Endothelial cell of umbilical vein (primary cell): ENCODE measurements around the gene ENKUR. TPM values are rescaled to one million over a fixed set of nuclear protein-coding genes. Genes with fewer than 3 reads are reported as not detected.

Experiments used
- BruUV-seq: library from RNA; stranded (reverse); fragments of 400-500 nt; replicated peaks from 2 replicates; lab custom pipeline; 2021; lab: Mats Ljungman, UMichigan
- CTCF ChIA-PET: fragments of 300-600, 350-600 bp; sonication (Branson Sonifier 250); formaldehyde crosslinking; loops from one replicate; lab custom pipeline; 2021; ENCODE audit warnings: antibody characterized with exemption, inconsistent platforms; lab: Charles Lee
- POLR2A ChIA-PET: fragments of 300-600, 350-600 bp; sonication (Branson Sonifier 250); formaldehyde crosslinking; loops from one replicate; lab custom pipeline; 2021; ENCODE audit warnings: antibody characterized with exemption, inconsistent platforms; lab: Charles Lee
- DNase-seq: peaks from one replicate; pipeline ENCODE4 v3.0.0-alpha.2; 2011; ENCODE audit warnings: low read depth, low spot score
- FAIRE-seq: peaks from 2 replicates; lab custom pipeline; 2011; peaks lifted over from hg19 to GRCh38; lab: Jason Lieb, UNC
- H2AFZ ChIP-seq: 2 replicates; pipeline ENCODE4 v1.6.0; 2012; ENCODE audit warnings: low read depth, low read length, control low read depth, inconsistent platforms
- H3K27ac ChIP-seq: 2 replicates; pipeline ENCODE4 v1.5.1; 2011; ENCODE audit warnings: low read depth, mild to moderate bottlenecking, control low read depth, low read length, moderate library complexity; ENCODE audit not compliant: insufficient read depth
- H3K27me3 ChIP-seq, 2 experiments: 2 replicates each; pipeline versions ENCODE4 v1.6.0 to v1.6.1; 2011; ENCODE audit warnings: low read length in 2 of 2, mixed read lengths in 1 of 2; ENCODE audit not compliant: control insufficient read depth in 2 of 2, insufficient read depth in 2 of 2
- H3K36me3 ChIP-seq, 2 experiments: 2 replicates in 1 of 2; 3 replicates in 1 of 2; pipeline ENCODE4 v1.5.1; 2011; ENCODE audit warnings: low read length in 2 of 2, mild to moderate bottlenecking in 1 of 2, moderate library complexity in 1 of 2; ENCODE audit not compliant: control insufficient read depth in 2 of 2, insufficient read depth in 2 of 2; ENCODE audit errors: extremely low read depth in 1 of 2
- H3K4me1 ChIP-seq: 3 replicates; pipeline ENCODE4 v1.5.1; 2011; ENCODE audit warnings: mild to moderate bottlenecking, low read length; ENCODE audit not compliant: control insufficient read depth, insufficient read depth; ENCODE audit errors: extremely low read depth
- H3K4me2 ChIP-seq: 2 replicates; pipeline ENCODE4 v1.6.1; 2011; ENCODE audit warnings: low read length, control low read depth, mixed read lengths; ENCODE audit not compliant: insufficient read depth
- H3K4me3 ChIP-seq, 3 experiments: fragments of 200-600 bp in 1 of 3; sonication (generic), shearing (Covaris generic) in 1 of 3; replicated peaks in 1 of 3; 2 replicates each; pipeline ENCODE4 v1.5.1; 2011 to 2016; ENCODE audit warnings: control low read depth in 3 of 3, low read length in 3 of 3, mild to moderate bottlenecking in 2 of 3, inconsistent platforms in 1 of 3, low read depth in 1 of 3, moderate library complexity in 1 of 3; ENCODE audit not compliant: insufficient read depth in 1 of 3
- H3K79me2 ChIP-seq: 2 replicates; pipeline ENCODE4 v1.6.0; 2012; ENCODE audit warnings: low read length, inconsistent platforms; ENCODE audit not compliant: control insufficient read depth, insufficient read depth
- H3K9ac ChIP-seq: replicated peaks from 2 replicates; pipeline ENCODE3; 2011; ENCODE audit warnings: low read length, control low read depth; ENCODE audit not compliant: insufficient read depth; ENCODE audit errors: extremely low read depth
- H3K9me1 ChIP-seq: replicated peaks from 3 replicates; pipeline ENCODE4 v1.6.0; 2011; ENCODE audit warnings: mild to moderate bottlenecking, low read length; ENCODE audit not compliant: control insufficient read depth, insufficient read depth; ENCODE audit errors: extremely low read depth
- H3K9me3 ChIP-seq: replicated peaks from 2 replicates; pipeline ENCODE4 v1.5.1; 2012; ENCODE audit warnings: low read length, inconsistent platforms; ENCODE audit not compliant: control insufficient read depth, insufficient read depth
- H4K20me1 ChIP-seq: replicated peaks from 2 replicates; pipeline ENCODE3; 2011; ENCODE audit warnings: mild to moderate bottlenecking, low read length; ENCODE audit not compliant: control insufficient read depth, insufficient read depth; ENCODE audit errors: extremely low read depth
- CTCF ChIP-seq, 2 donors: IDR thresholded peaks; 1 replicate in 1 of 2; 2 replicates in 1 of 2; pipeline ENCODE4 v1.5.1; 2011; ENCODE audit warnings: low read length in 2 of 2, mild to moderate bottlenecking in 2 of 2, moderate library complexity in 2 of 2, control low read depth in 1 of 2, inconsistent platforms in 1 of 2, low read depth in 1 of 2; ENCODE audit not compliant: insufficient read depth in 1 of 2; ENCODE audit errors: extremely low read depth in 1 of 2
- EZH2 ChIP-seq: IDR thresholded peaks from 2 replicates; pipeline ENCODE4 v1.6.1; 2012; ENCODE audit warnings: borderline replicate concordance, low read depth, mild to moderate bottlenecking, moderate library complexity, low read length, inconsistent platforms; ENCODE audit not compliant: severe bottlenecking
- FOS ChIP-seq: IDR thresholded peaks from 2 replicates; pipeline ENCODE4 v1.6.1; 2011; ENCODE audit warnings: mild to moderate bottlenecking, low read length, moderate library complexity, borderline replicate concordance; ENCODE audit not compliant: insufficient read depth
- GATA2 ChIP-seq: IDR thresholded peaks from 2 replicates; pipeline ENCODE4 v1.7.0; 2011; ENCODE audit warnings: low read depth, mild to moderate bottlenecking, moderate library complexity, mixed read lengths, low read length; ENCODE audit not compliant: insufficient read length, insufficient read depth
- JUN ChIP-seq: IDR thresholded peaks from 2 replicates; pipeline ENCODE4 v1.6.1; 2011; ENCODE audit warnings: borderline replicate concordance, low read depth; ENCODE audit not compliant: insufficient read length, insufficient read depth
- POLR2AphosphoS5 ChIP-seq: IDR thresholded peaks from 2 replicates; pipeline ENCODE4 v1.6.1; 2012; ENCODE audit warnings: low read depth, mild to moderate bottlenecking, control low read depth, low read length, moderate library complexity; ENCODE audit not compliant: insufficient read depth
- dilution Hi-C: fragments of 300-500 bp; cut with MboI; formaldehyde crosslinking; loops from one replicate; pipeline ENCODE4 v1.15.0; 2019; ENCODE audit warnings: low sequenced_read_pairs; ENCODE audit not compliant: extremely low pct_ligation_motif_present
- intact Hi-C: fragments of 100-400 bp; cut with micrococcal nuclease; formaldehyde crosslinking; loops from one replicate; pipeline ENCODE4 v1.10.0; 2022
- polyA plus RNA-seq, 4 experiments: library from polyadenylated mRNA; depleted of rRNA in 3 of 4; stranded (reverse) in 3 of 4; unstranded in 1 of 4; fragments of >200 nt; gene quantifications; 2 replicates each; pipeline versions ENCODE4 v1.2.1 to v1.2.3, GENCODE V29; 2011 to 2012; ENCODE audit warnings: missing spikeins in 1 of 4
- total RNA-seq: library from RNA; stranded (reverse); gene quantifications from 2 replicates; pipeline ENCODE4 v1.2.3, GENCODE V29; 2021

The ENKUR gene
- total and polyA plus RNA-seq, 2 donors (not counting 3 experiments of a cell fraction or from before 2014, with no cell fraction given) = 0.07 to 0.35 TPM

- H3K4me3 ChIP-seq = no peak overlapping the region
- H3K4me1 ChIP-seq = peaks cover 23% of the 10 kb centered on the region
- no peaks in the 10 kb centered on the region for H3K27me3 ChIP-seq
- no peak overlapping the region for H2AFZ ChIP-seq
- H3K79me2 ChIP-seq = no peaks in the 10 kb centered on the region
- H3K9me1 ChIP-seq = no peaks in the 10 kb centered on the region
- no peaks in the 10 kb centered on the region for H3K9me3 ChIP-seq
- no peak for FAIRE-seq
- no peak overlapping the region for H3K9ac ChIP-seq
- H4K20me1 ChIP-seq = no peaks in the 10 kb centered on the region
- dilution Hi-C loops (no loop called here), intact Hi-C loops (no loop called here)
- no peaks in the 10 kb centered on the region for H3K36me3 ChIP-seq
- no TSS peak for BruUV-seq
- no peak overlapping the region for H3K4me2 ChIP-seq
- ChIA-PET CTCF (interaction anchor here (1.1 to 1.7 kb wide), 2 partner anchors 11 to 24 kb away, joined by 3 to 11 read pairs; no protein-coding TSS in a partner anchor), POLR2A (no interaction called here)
- H3K27ac ChIP-seq = no peak overlapping the region
- no peak for TF ChIP-seq EZH2
- TF ChIP-seq JUN = no peak
- TF ChIP-seq GATA2 = no peak
- no peak for TF ChIP-seq FOS
- TF ChIP-seq CTCF (IDR thresholded peaks at IDR 0.05; ENCODE audit: extremely low read depth in 1 of 2, insufficient read depth in 1 of 2, low read depth in 1 of 2, low read length in 2 of 2) = no peak
- no peak for TF ChIP-seq POLR2AphosphoS5
- DNase-seq = no peak
Observed at GRCh38 chr10:25056726-25057125, 40.8 kb upstream of the ENKUR start.
